ENCODE results near the gene ESRRA.

Gene ESRRA

GRCh38 chr11:64305075-64305690, at the start of gene ESRRA:
TSS of gene ESRRA (plus strand) at chr11:64305524. CDS start at chr11:64307180, 1,656 bp downstream.
- H3K4me1 ChIP-seq (ENCODE audit: control insufficient read depth, insufficient read depth, low read length): peaks cover 8% of the 10 kb centered on the region
- no CpG with 5 or more reads among the region's 81 CpGs for WGBS (ENCODE audit: insufficient coverage, insufficient read length)

GRCh38 chr11:64256300-64256699, 49.0 kb upstream of the ESRRA start:
- no CpG with 5 or more reads among the region's 15 CpGs for WGBS (ENCODE audit: insufficient coverage, insufficient read length)
- Histone ChIP-seq H3K27me3 (ENCODE audit: control insufficient read depth, insufficient read depth, low read length) (no peaks in the 10 kb centered on the region), H3K27ac (ENCODE audit: low read length) (no peak overlapping the region), H3K4me1 (ENCODE audit: control insufficient read depth, insufficient read depth, low read length) (0 out of 2 replicates have a peak, but pooled peaks cover 4% of the 10 kb centered on the region), H3K9me3 (ENCODE audit: control insufficient read depth, insufficient read depth, low read length) (no peaks in the 10 kb centered on the region), H3K4me3 (ENCODE audit: low read length) (no peak overlapping the region), H3K36me3 (ENCODE audit: control insufficient read depth, insufficient read depth, low read length) (peaks cover 49% of the 10 kb centered on the region)
- no peak for DNase-seq (ENCODE audit: low read depth, low spot score)

More at GRCh38 chr11:64305075-64305690, at the start of gene ESRRA:
- Histone ChIP-seq H3K36me3 (ENCODE audit: control insufficient read depth, insufficient read depth, low read length) (0 out of 2 replicates have a peak, but pooled peaks cover 4% of the 10 kb centered on the region), H3K4me3 (ENCODE audit: low read length) (peak within 1 kb of the TSS; percentile 62), H3K9me3 (ENCODE audit: control insufficient read depth, insufficient read depth, low read length) (no peaks in the 10 kb centered on the region), H3K27ac (ENCODE audit: low read length) (peak within 1 kb of the TSS; percentile 4), H3K27me3 (ENCODE audit: control insufficient read depth, insufficient read depth, low read length) (peaks cover 7% of the 10 kb centered on the region; the same call in 1 of the 2 replicates)
- peak; percentile 96 for DNase-seq (ENCODE audit: low read depth, low spot score)

- Histone ChIP-seq H3K36me3 (ENCODE audit: control insufficient read depth, insufficient read depth, low read length) (peaks cover 60% of the 10 kb centered on the region), H3K4me1 (ENCODE audit: control insufficient read depth, insufficient read depth, low read length) (no peaks in the 10 kb centered on the region), H3K9me3 (ENCODE audit: control insufficient read depth, insufficient read depth, low read length) (no peaks in the 10 kb centered on the region), H3K4me3 (ENCODE audit: low read length) (no peak overlapping the region), H3K27me3 (ENCODE audit: control insufficient read depth, insufficient read depth, low read length) (no peaks in the 10 kb centered on the region), H3K27ac (ENCODE audit: low read length) (no peak overlapping the region)
- DNase-seq (ENCODE audit: low read depth, low spot score): no peak
- WGBS (ENCODE audit: insufficient coverage, insufficient read length): no CpG with 5 or more reads among the region's 24 CpGs
Measured at GRCh38 chr11:64258356-64258755, 47.0 kb upstream of the ESRRA start.

GRCh38 chr11:64258946-64259532, 46.3 kb upstream of the ESRRA start:
- Histone ChIP-seq H3K27me3 (ENCODE audit: control insufficient read depth, insufficient read depth, low read length) (no peaks in the 10 kb centered on the region), H3K4me1 (ENCODE audit: control insufficient read depth, insufficient read depth, low read length) (0 out of 2 replicates have a peak, but pooled peaks cover 1% of the 10 kb centered on the region), H3K27ac (ENCODE audit: low read length) (no peak overlapping the region), H3K9me3 (ENCODE audit: control insufficient read depth, insufficient read depth, low read length) (no peaks in the 10 kb centered on the region), H3K36me3 (ENCODE audit: control insufficient read depth, insufficient read depth, low read length) (peaks cover 63% of the 10 kb centered on the region), H3K4me3 (ENCODE audit: low read length) (no peak overlapping the region)
- no CpG with 5 or more reads among the region's 32 CpGs for whole genome bisulfite sequencing (ENCODE audit: insufficient coverage, insufficient read length)
- DNase-seq (ENCODE audit: low read depth, low spot score): no peak

- no peak for DNase-seq (ENCODE audit: low read depth, low spot score)
- no CpG with 5 or more reads among the region's 4 CpGs for WGBS (ENCODE audit: insufficient coverage, insufficient read length)
- peaks cover 62% of the 10 kb centered on the region for H3K36me3 ChIP-seq (ENCODE audit: control insufficient read depth, insufficient read depth, low read length)
- H3K4me1 ChIP-seq (ENCODE audit: control insufficient read depth, insufficient read depth, low read length): 0 out of 2 replicates have a peak, but pooled peaks cover 1% of the 10 kb centered on the region
- no peak overlapping the region for H3K27ac ChIP-seq (ENCODE audit: low read length)
- no peaks in the 10 kb centered on the region for H3K27me3 ChIP-seq (ENCODE audit: control insufficient read depth, insufficient read depth, low read length)
- no peaks in the 10 kb centered on the region for H3K9me3 ChIP-seq (ENCODE audit: control insufficient read depth, insufficient read depth, low read length)
- H3K4me3 ChIP-seq (ENCODE audit: low read length): no peak overlapping the region
Measured at GRCh38 chr11:64259533-64260067, 45.7 kb upstream of the ESRRA start.

- Histone ChIP-seq H3K9me3 (ENCODE audit: control insufficient read depth, insufficient read depth, low read length) (no peaks in the 10 kb centered on the region), H3K36me3 (ENCODE audit: control insufficient read depth, insufficient read depth, low read length) (peaks cover 58% of the 10 kb centered on the region), H3K27me3 (ENCODE audit: control insufficient read depth, insufficient read depth, low read length) (no peaks in the 10 kb centered on the region), H3K4me3 (ENCODE audit: low read length) (no peak overlapping the region), H3K27ac (ENCODE audit: low read length) (no peak overlapping the region), H3K4me1 (ENCODE audit: control insufficient read depth, insufficient read depth, low read length) (0 out of 2 replicates have a peak, but pooled peaks cover 1% of the 10 kb centered on the region)
- no CpG with 5 or more reads among the region's 6 CpGs for WGBS (ENCODE audit: insufficient coverage, insufficient read length)
- DNase-seq (ENCODE audit: low read depth, low spot score): no peak
Measured at GRCh38 chr11:64260147-64260708, 45.1 kb upstream of the ESRRA start.

GRCh38 chr11:64261556-64262080, 43.7 kb upstream of the ESRRA start:
- H3K36me3 ChIP-seq (ENCODE audit: control insufficient read depth, insufficient read depth, low read length): peaks cover 59% of the 10 kb centered on the region
- H3K4me1 ChIP-seq (ENCODE audit: control insufficient read depth, insufficient read depth, low read length): 0 out of 2 replicates have a peak, but pooled peaks cover 1% of the 10 kb centered on the region
- H3K4me3 ChIP-seq (ENCODE audit: low read length): no peak overlapping the region
- H3K9me3 ChIP-seq (ENCODE audit: control insufficient read depth, insufficient read depth, low read length): no peaks in the 10 kb centered on the region
- WGBS (ENCODE audit: insufficient coverage, insufficient read length): no CpG with 5 or more reads among the region's 18 CpGs
- DNase-seq (ENCODE audit: low read depth, low spot score): no peak
- H3K27me3 ChIP-seq (ENCODE audit: control insufficient read depth, insufficient read depth, low read length): no peaks in the 10 kb centered on the region
- no peak overlapping the region for H3K27ac ChIP-seq (ENCODE audit: low read length)

- Histone ChIP-seq H3K36me3 (ENCODE audit: control insufficient read depth, insufficient read depth, low read length) (peaks cover 61% of the 10 kb centered on the region), H3K9me3 (ENCODE audit: control insufficient read depth, insufficient read depth, low read length) (no peaks in the 10 kb centered on the region), H3K27ac (ENCODE audit: low read length) (no peak overlapping the region), H3K4me1 (ENCODE audit: control insufficient read depth, insufficient read depth, low read length) (0 out of 2 replicates have a peak, but pooled peaks cover 1% of the 10 kb centered on the region), H3K4me3 (ENCODE audit: low read length) (no peak overlapping the region), H3K27me3 (ENCODE audit: control insufficient read depth, insufficient read depth, low read length) (no peaks in the 10 kb centered on the region)
- no peak for DNase-seq (ENCODE audit: low read depth, low spot score)
- no CpG with 5 or more reads among the region's 42 CpGs for WGBS (ENCODE audit: insufficient coverage, insufficient read length)
Measured at GRCh38 chr11:64262271-64263002, 42.9 kb upstream of the ESRRA start.

GRCh38 chr11:64263021-64263946, 42.0 kb upstream of the ESRRA start:
- DNase-seq (ENCODE audit: low read depth, low spot score): no peak
- H3K27me3 ChIP-seq (ENCODE audit: control insufficient read depth, insufficient read depth, low read length): no peaks in the 10 kb centered on the region
- H3K4me1 ChIP-seq (ENCODE audit: control insufficient read depth, insufficient read depth, low read length): 0 out of 2 replicates have a peak, but pooled peaks cover 1% of the 10 kb centered on the region
- no CpG with 5 or more reads among the region's 29 CpGs for WGBS (ENCODE audit: insufficient coverage, insufficient read length)
- peaks cover 60% of the 10 kb centered on the region for H3K36me3 ChIP-seq (ENCODE audit: control insufficient read depth, insufficient read depth, low read length)
- H3K4me3 ChIP-seq (ENCODE audit: low read length): no peak overlapping the region
- no peaks in the 10 kb centered on the region for H3K9me3 ChIP-seq (ENCODE audit: control insufficient read depth, insufficient read depth, low read length)
- H3K27ac ChIP-seq (ENCODE audit: low read length): no peak overlapping the region
